ENCODE measurements around the gene EXOC3L1. TPM values are rescaled to one million over a fixed set of nuclear protein-coding genes. Genes with fewer than 3 reads are reported as not detected.

Gene EXOC3L1
- total and polyA plus RNA-seq, 2 of the 4 experiments (the other 2 are of a cell fraction): not detected

- no peak within 1 kb of the TSS for H3K18ac ChIP-seq (ENCODE audit: low read depth, low read length)
- peaks cover 8 to 27% of the 10 kb centered on the region in 2 experiments; a peak in 3 of 4 replicates for H3K79me1 ChIP-seq (ENCODE audit: low read depth in 1 of 2, low read length in 2 of 2)
- H3K56ac ChIP-seq (ENCODE audit: extremely low read depth, insufficient read depth, low read length): no peak within 1 kb of the TSS
- no peak within 1 kb of the TSS for H4K91ac ChIP-seq (ENCODE audit: insufficient read depth, low read depth, low read length)
- 64% methylated on average over 28 of the region's 61 CpGs; no CpG with 5 or more reads in 1 of the 2 experiments for WGBS, 2 experiments (ENCODE audit: extremely low coverage in 2 of 2, insufficient read length in 1 of 2)
- no peak within 1 kb of the TSS for H4K5ac ChIP-seq (ENCODE audit: low read depth, low read length)
- no peak within 1 kb of the TSS for H3K4ac ChIP-seq (ENCODE audit: low read depth, low read length)
- no peak within 1 kb of the TSS for H2AFZ ChIP-seq (replicated peaks; ENCODE audit: low read length, poor library complexity)
- H3K9me1 ChIP-seq (ENCODE audit: insufficient read depth, low read length): no peaks in the 10 kb centered on the region
- H3K36me3 ChIP-seq (ENCODE audit: control insufficient read depth, insufficient read depth, low read length): peaks cover 71% of the 10 kb centered on the region
- no peak within 1 kb of the TSS for H2BK20ac ChIP-seq (ENCODE audit: low read depth, low read length)
- H4K20me1 ChIP-seq (ENCODE audit: insufficient read depth, low read length): peaks cover 14% of the 10 kb centered on the region
- intact Hi-C loops (cut with micrococcal nuclease): no loop called here
- ChIA-PET POLR2A (ENCODE audit: unreplicated experiment) (no interaction called here), CTCF (no interaction called here)
- in situ Hi-C loops (cut with MboI; ENCODE audit: low sequenced_read_pairs): no loop called here
- no peak within 1 kb of the TSS for H3K23ac ChIP-seq (ENCODE audit: low read depth, low read length)
- ATAC-seq (ENCODE audit: low read depth): no peak; the same call in 1 of the 2 replicates
- no TSS peak for BruUV-seq (replicated peaks)
- dilution Hi-C loops (cut with HindIII; ENCODE audit: low sequenced_read_pairs, unreplicated experiment): no loop called here
- no peak within 1 kb of the TSS for H2AK5ac ChIP-seq (ENCODE audit: low read depth, low read length)
- H3K9ac ChIP-seq (ENCODE audit: low read depth, low read length): no peak within 1 kb of the TSS
- no peak within 1 kb of the TSS for H4K8ac ChIP-seq (ENCODE audit: low read depth in 2 of 2, low read length in 2 of 2)
- no peak for TF ChIP-seq RAD21 (IDR thresholded peaks at IDR 0.05; ENCODE audit: low read length)
- TF ChIP-seq, protein P1, sequence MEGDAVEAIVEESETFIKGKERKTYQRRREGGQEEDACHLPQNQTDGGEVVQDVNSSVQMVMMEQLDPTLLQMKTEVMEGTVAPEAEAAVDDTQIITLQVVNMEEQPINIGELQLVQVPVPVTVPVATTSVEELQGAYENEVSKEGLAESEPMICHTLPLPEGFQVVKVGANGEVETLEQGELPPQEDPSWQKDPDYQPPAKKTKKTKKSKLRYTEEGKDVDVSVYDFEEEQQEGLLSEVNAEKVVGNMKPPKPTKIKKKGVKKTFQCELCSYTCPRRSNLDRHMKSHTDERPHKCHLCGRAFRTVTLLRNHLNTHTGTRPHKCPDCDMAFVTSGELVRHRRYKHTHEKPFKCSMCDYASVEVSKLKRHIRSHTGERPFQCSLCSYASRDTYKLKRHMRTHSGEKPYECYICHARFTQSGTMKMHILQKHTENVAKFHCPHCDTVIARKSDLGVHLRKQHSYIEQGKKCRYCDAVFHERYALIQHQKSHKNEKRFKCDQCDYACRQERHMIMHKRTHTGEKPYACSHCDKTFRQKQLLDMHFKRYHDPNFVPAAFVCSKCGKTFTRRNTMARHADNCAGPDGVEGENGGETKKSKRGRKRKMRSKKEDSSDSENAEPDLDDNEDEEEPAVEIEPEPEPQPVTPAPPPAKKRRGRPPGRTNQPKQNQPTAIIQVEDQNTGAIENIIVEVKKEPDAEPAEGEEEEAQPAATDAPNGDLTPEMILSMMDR (conservative IDR thresholded peaks at IDR 0.05; ENCODE audit: low read depth, low read length): peak; percentile 33
- no peaks in the 10 kb centered on the region for H3K9me3 ChIP-seq (ENCODE audit: control insufficient read depth, insufficient read depth, low read length)
- H2AK9ac ChIP-seq (replicated peaks; ENCODE audit: low read depth, low read length, poor library complexity): peak within 1 kb of the TSS; percentile 70
- H3K4me1 ChIP-seq (ENCODE audit: control insufficient read depth, insufficient read depth, low read length): no peaks in the 10 kb centered on the region
- H2BK120ac ChIP-seq (ENCODE audit: low read depth, low read length): no peak within 1 kb of the TSS
- no peak within 1 kb of the TSS for H3K14ac ChIP-seq (replicated peaks; ENCODE audit: low read depth, low read length)
- H3K4me3 ChIP-seq (ENCODE audit: insufficient read depth, low read depth, low read length): no peak within 1 kb of the TSS
- no peak within 1 kb of the TSS for H3K4me2 ChIP-seq (ENCODE audit: low read depth, low read length)
- no peak within 1 kb of the TSS for H2BK15ac ChIP-seq (ENCODE audit: low read depth, low read length)
- no peak for DNase-seq
- H2BK5ac ChIP-seq (ENCODE audit: low read depth, low read length, poor library complexity, severe bottlenecking): no peak within 1 kb of the TSS
- no peak within 1 kb of the TSS for H3K27ac ChIP-seq (ENCODE audit: insufficient read depth, low read length)
- no peaks in the 10 kb centered on the region for H3K27me3 ChIP-seq (ENCODE audit: control insufficient read depth, insufficient read depth, low read length)
Measured at GRCh38 chr16:67199011-67199807, 9.3 kb upstream of the EXOC3L1 start, which contains the start of gene ELMO3. Gene ELMO3, plus strand, starts transcription at chr16:67199131. Its CDS starts 196 bp downstream, at chr16:67199327.
